ENCODE results near the gene DLK2.
"Not testable (repeated sequence)": the region's sequence is repeated elsewhere in the genome, so short reads cannot be mapped to it uniquely, and the experiment has no call there.

DNA sequence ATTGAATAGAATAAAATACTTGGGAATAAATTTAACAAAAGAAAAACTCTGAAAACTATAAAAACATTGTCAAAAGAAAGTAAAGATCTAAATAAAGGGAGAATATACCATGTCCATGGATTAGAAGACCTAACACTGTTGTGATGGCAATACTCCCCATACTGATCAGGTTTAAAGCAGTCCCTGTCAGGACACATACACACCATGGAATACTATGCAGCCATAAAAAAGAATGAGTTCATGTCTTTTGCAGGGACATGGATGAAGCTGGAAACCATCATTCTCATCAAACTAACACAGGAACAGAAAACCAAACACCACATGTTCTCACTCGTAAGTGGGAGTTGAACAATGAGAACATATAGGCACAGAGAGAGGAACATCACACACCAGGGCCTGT, 44.6 kb downstream of the DLK2 start:
- TF ChIP-seq, protein P1, sequence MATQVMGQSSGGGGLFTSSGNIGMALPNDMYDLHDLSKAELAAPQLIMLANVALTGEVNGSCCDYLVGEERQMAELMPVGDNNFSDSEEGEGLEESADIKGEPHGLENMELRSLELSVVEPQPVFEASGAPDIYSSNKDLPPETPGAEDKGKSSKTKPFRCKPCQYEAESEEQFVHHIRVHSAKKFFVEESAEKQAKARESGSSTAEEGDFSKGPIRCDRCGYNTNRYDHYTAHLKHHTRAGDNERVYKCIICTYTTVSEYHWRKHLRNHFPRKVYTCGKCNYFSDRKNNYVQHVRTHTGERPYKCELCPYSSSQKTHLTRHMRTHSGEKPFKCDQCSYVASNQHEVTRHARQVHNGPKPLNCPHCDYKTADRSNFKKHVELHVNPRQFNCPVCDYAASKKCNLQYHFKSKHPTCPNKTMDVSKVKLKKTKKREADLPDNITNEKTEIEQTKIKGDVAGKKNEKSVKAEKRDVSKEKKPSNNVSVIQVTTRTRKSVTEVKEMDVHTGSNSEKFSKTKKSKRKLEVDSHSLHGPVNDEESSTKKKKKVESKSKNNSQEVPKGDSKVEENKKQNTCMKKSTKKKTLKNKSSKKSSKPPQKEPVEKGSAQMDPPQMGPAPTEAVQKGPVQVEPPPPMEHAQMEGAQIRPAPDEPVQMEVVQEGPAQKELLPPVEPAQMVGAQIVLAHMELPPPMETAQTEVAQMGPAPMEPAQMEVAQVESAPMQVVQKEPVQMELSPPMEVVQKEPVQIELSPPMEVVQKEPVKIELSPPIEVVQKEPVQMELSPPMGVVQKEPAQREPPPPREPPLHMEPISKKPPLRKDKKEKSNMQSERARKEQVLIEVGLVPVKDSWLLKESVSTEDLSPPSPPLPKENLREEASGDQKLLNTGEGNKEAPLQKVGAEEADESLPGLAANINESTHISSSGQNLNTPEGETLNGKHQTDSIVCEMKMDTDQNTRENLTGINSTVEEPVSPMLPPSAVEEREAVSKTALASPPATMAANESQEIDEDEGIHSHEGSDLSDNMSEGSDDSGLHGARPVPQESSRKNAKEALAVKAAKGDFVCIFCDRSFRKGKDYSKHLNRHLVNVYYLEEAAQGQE (IDR thresholded peaks at IDR 0.05; ENCODE audit: unreplicated experiment) = not testable (repeated sequence)
- TF ChIP-seq EZH2phosphoT487 (IDR thresholded peaks at IDR 0.05; ENCODE audit: unreplicated experiment); CTCF (conservative IDR thresholded peaks at IDR 0.05; ENCODE audit: low read depth in 2 of 2); EZH2 (IDR thresholded peaks at IDR 0.05; ENCODE audit: low read depth, unreplicated experiment); POLR2AphosphoS5 (IDR thresholded peaks at IDR 0.05; ENCODE audit: low read depth); ETS1 (IDR thresholded peaks at IDR 0.05); NANOG (IDR thresholded peaks at IDR 0.05; ENCODE audit: borderline replicate concordance); JUNB (IDR thresholded peaks at IDR 0.05; ENCODE audit: unreplicated experiment); CREB1 (CRISPR knock-in tag; IDR thresholded peaks at IDR 0.05; ENCODE audit: low read depth): not testable (repeated sequence)
- TF ChIP-seq, protein P2, sequence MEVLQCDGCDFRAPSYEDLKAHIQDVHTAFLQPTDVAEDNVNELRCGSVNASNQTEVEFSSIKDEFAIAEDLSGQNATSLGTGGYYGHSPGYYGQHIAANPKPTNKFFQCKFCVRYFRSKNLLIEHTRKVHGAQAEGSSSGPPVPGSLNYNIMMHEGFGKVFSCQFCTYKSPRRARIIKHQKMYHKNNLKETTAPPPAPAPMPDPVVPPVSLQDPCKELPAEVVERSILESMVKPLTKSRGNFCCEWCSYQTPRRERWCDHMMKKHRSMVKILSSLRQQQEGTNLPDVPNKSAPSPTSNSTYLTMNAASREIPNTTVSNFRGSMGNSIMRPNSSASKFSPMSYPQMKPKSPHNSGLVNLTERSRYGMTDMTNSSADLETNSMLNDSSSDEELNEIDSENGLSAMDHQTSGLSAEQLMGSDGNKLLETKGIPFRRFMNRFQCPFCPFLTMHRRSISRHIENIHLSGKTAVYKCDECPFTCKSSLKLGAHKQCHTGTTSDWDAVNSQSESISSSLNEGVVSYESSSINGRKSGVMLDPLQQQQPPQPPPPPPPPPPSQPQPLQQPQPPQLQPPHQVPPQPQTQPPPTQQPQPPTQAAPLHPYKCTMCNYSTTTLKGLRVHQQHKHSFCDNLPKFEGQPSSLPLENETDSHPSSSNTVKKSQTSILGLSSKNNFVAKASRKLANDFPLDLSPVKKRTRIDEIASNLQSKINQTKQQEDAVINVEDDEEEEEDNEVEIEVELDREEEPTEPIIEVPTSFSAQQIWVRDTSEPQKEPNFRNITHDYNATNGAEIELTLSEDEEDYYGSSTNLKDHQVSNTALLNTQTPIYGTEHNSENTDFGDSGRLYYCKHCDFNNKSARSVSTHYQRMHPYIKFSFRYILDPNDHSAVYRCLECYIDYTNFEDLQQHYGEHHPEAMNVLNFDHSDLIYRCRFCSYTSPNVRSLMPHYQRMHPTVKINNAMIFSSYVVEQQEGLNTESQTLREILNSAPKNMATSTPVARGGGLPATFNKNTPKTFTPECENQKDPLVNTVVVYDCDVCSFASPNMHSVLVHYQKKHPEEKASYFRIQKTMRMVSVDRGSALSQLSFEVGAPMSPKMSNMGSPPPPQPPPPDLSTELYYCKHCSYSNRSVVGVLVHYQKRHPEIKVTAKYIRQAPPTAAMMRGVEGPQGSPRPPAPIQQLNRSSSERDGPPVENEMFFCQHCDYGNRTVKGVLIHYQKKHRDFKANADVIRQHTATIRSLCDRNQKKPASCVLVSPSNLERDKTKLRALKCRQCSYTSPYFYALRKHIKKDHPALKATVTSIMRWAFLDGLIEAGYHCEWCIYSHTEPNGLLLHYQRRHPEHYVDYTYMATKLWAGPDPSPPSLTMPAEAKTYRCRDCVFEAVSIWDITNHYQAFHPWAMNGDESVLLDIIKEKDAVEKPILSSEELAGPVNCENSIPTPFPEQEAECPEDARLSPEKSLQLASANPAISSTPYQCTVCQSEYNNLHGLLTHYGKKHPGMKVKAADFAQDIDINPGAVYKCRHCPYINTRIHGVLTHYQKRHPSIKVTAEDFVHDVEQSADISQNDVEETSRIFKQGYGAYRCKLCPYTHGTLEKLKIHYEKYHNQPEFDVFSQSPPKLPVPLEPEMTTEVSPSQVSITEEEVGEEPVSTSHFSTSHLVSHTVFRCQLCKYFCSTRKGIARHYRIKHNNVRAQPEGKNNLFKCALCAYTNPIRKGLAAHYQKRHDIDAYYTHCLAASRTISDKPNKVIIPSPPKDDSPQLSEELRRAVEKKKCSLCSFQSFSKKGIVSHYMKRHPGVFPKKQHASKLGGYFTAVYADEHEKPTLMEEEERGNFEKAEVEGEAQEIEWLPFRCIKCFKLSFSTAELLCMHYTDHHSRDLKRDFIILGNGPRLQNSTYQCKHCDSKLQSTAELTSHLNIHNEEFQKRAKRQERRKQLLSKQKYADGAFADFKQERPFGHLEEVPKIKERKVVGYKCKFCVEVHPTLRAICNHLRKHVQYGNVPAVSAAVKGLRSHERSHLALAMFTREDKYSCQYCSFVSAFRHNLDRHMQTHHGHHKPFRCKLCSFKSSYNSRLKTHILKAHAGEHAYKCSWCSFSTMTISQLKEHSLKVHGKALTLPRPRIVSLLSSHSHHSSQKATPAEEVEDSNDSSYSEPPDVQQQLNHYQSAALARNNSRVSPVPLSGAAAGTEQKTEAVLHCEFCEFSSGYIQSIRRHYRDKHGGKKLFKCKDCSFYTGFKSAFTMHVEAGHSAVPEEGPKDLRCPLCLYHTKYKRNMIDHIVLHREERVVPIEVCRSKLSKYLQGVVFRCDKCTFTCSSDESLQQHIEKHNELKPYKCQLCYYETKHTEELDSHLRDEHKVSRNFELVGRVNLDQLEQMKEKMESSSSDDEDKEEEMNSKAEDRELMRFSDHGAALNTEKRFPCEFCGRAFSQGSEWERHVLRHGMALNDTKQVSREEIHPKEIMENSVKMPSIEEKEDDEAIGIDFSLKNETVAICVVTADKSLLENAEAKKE (CRISPR knock-in tag; IDR thresholded peaks at IDR 0.05) = not testable (repeated sequence)

Measured in GM23338 (cell line).